ENCODE results near the gene HOXB9.

The HOXB9 gene

GRCh38 chr17:48603959-48604769 is 22.0 kb downstream of the HOXB9 start:
- Histone ChIP-seq H3K4me3 (ENCODE audit: low read depth, low read length, poor library complexity, severe bottlenecking) (no peak overlapping the region), H4K20me1 (ENCODE audit: insufficient read depth, low read length) (no peaks in the 10 kb centered on the region), H3K9me3 (ENCODE audit: low read length) (no peaks in the 10 kb centered on the region), H3K9me2 (ENCODE audit: low read depth, low read length) (no peaks in the 10 kb centered on the region), H3K9ac (ENCODE audit: low read length) (no peak overlapping the region), H2AFZ (ENCODE audit: low read length) (no peak overlapping the region), H3K27me3 (ENCODE audit: insufficient read depth, low read length) (peaks cover 5% of the 10 kb centered on the region; the same call in 1 of the 2 replicates), H3K79me2 (ENCODE audit: insufficient read depth, low read length) (no peaks in the 10 kb centered on the region), H3K4me2 (ENCODE audit: low read length) (no peak overlapping the region), H3K4me1 (ENCODE audit: insufficient read depth, low read length, severe bottlenecking) (no peaks in the 10 kb centered on the region), H3F3A (ENCODE audit: insufficient read depth, low read length) (no peaks in the 10 kb centered on the region), H3K27ac (ENCODE audit: low read depth, low read length, poor library complexity, severe bottlenecking) (no peak overlapping the region), H3K36me3 (ENCODE audit: insufficient read depth, low read length) (no peaks in the 10 kb centered on the region)
- no peak for TF ChIP-seq EZH2 (IDR thresholded peaks at IDR 0.05; ENCODE audit: borderline replicate concordance, low read length)
- TF ChIP-seq, protein P1, sequence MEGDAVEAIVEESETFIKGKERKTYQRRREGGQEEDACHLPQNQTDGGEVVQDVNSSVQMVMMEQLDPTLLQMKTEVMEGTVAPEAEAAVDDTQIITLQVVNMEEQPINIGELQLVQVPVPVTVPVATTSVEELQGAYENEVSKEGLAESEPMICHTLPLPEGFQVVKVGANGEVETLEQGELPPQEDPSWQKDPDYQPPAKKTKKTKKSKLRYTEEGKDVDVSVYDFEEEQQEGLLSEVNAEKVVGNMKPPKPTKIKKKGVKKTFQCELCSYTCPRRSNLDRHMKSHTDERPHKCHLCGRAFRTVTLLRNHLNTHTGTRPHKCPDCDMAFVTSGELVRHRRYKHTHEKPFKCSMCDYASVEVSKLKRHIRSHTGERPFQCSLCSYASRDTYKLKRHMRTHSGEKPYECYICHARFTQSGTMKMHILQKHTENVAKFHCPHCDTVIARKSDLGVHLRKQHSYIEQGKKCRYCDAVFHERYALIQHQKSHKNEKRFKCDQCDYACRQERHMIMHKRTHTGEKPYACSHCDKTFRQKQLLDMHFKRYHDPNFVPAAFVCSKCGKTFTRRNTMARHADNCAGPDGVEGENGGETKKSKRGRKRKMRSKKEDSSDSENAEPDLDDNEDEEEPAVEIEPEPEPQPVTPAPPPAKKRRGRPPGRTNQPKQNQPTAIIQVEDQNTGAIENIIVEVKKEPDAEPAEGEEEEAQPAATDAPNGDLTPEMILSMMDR (IDR thresholded peaks at IDR 0.05; ENCODE audit: low read length): no peak

GRCh38 chr17:48601539-48602425 is 24.4 kb downstream of the HOXB9 start:
- Histone ChIP-seq H3K27me3 (ENCODE audit: insufficient read depth, low read length) (peaks cover 5% of the 10 kb centered on the region; the same call in 1 of the 2 replicates), H3K9ac (ENCODE audit: low read length) (no peak overlapping the region)

GRCh38 chr17:48601207-48601538 is 25.0 kb downstream of the HOXB9 start:
- no peak for TF ChIP-seq EZH2 (IDR thresholded peaks at IDR 0.05; ENCODE audit: borderline replicate concordance, low read length)
- TF ChIP-seq, protein P1 (IDR thresholded peaks at IDR 0.05; ENCODE audit: low read length): no peak
- no peaks in the 10 kb centered on the region for H3F3A ChIP-seq (ENCODE audit: insufficient read depth, low read length)
- no peaks in the 10 kb centered on the region for H3K9me3 ChIP-seq (ENCODE audit: low read length)
- H3K4me2 ChIP-seq (ENCODE audit: low read length): no peak overlapping the region
- no peaks in the 10 kb centered on the region for H3K9me2 ChIP-seq (ENCODE audit: low read depth, low read length)
- no peak overlapping the region for H3K9ac ChIP-seq (ENCODE audit: low read length)
- H4K20me1 ChIP-seq (ENCODE audit: insufficient read depth, low read length): no peaks in the 10 kb centered on the region
- no peak overlapping the region for H2AFZ ChIP-seq (ENCODE audit: low read length)
- H3K27me3 ChIP-seq (ENCODE audit: insufficient read depth, low read length): peaks cover 5% of the 10 kb centered on the region; the same call in 1 of the 2 replicates
- H3K36me3 ChIP-seq (ENCODE audit: insufficient read depth, low read length): no peaks in the 10 kb centered on the region
- no peak overlapping the region for H3K4me3 ChIP-seq (ENCODE audit: low read depth, low read length, poor library complexity, severe bottlenecking)
- H3K4me1 ChIP-seq (ENCODE audit: insufficient read depth, low read length, severe bottlenecking): no peaks in the 10 kb centered on the region
- no peak overlapping the region for H3K27ac ChIP-seq (ENCODE audit: low read depth, low read length, poor library complexity, severe bottlenecking)
- no peaks in the 10 kb centered on the region for H3K79me2 ChIP-seq (ENCODE audit: insufficient read depth, low read length)

More at GRCh38 chr17:48601539-48602425, 24.4 kb downstream of the HOXB9 start:
- Histone ChIP-seq H4K20me1 (ENCODE audit: insufficient read depth, low read length) (no peaks in the 10 kb centered on the region), H3K9me3 (ENCODE audit: low read length) (no peaks in the 10 kb centered on the region), H3K79me2 (ENCODE audit: insufficient read depth, low read length) (no peaks in the 10 kb centered on the region), H2AFZ (ENCODE audit: low read length) (no peak overlapping the region), H3K9me2 (ENCODE audit: low read depth, low read length) (no peaks in the 10 kb centered on the region), H3K4me1 (ENCODE audit: insufficient read depth, low read length, severe bottlenecking) (no peaks in the 10 kb centered on the region), H3K4me3 (ENCODE audit: low read depth, low read length, poor library complexity, severe bottlenecking) (no peak overlapping the region), H3K27ac (ENCODE audit: low read depth, low read length, poor library complexity, severe bottlenecking) (no peak overlapping the region), H3K4me2 (ENCODE audit: low read length) (no peak overlapping the region), H3K36me3 (ENCODE audit: insufficient read depth, low read length) (no peaks in the 10 kb centered on the region), H3F3A (ENCODE audit: insufficient read depth, low read length) (no peaks in the 10 kb centered on the region)
- TF ChIP-seq, protein P1 (IDR thresholded peaks at IDR 0.05; ENCODE audit: low read length): no peak
- no peak for TF ChIP-seq EZH2 (IDR thresholded peaks at IDR 0.05; ENCODE audit: borderline replicate concordance, low read length)

All from OCI-LY1 (cell line).